ENCODE results near the gene FPR1.
"Not testable (repeated sequence)": the region's sequence is repeated elsewhere in the genome, so short reads cannot be mapped to it uniquely, and the experiment has no call there.

FPR1 gene

GRCh38 chr19:51779703-51780102, 28.0 kb upstream of the FPR1 start:
- no peak for DNase-seq (ENCODE audit: extremely low read depth, low read depth)
- no peak for TF ChIP-seq CTCF (IDR thresholded peaks at IDR 0.05; ENCODE audit: low read depth, low read length)

GRCh38 chr19:51779181-51779580, 27.5 kb upstream of the FPR1 start:
- no peak for DNase-seq (ENCODE audit: extremely low read depth, low read depth)
- no peak for TF ChIP-seq CTCF (IDR thresholded peaks at IDR 0.05; ENCODE audit: low read depth, low read length)

GRCh38 chr19:51777570-51778462, 26.1 kb upstream of the FPR1 start:
- peak; percentile 68 for DNase-seq (ENCODE audit: extremely low read depth, low read depth)
- TF ChIP-seq CTCF (IDR thresholded peaks at IDR 0.05; ENCODE audit: low read depth, low read length): peak; percentile 73

GRCh38 chr19:51776561-51776960, 24.9 kb upstream of the FPR1 start:
- not testable (repeated sequence) for DNase-seq (ENCODE audit: extremely low read depth, low read depth)

GRCh38 chr19:51772977-51773376, 21.3 kb upstream of the FPR1 start:
- no peak for DNase-seq (ENCODE audit: extremely low read depth, low read depth)
- no peak for TF ChIP-seq CTCF (IDR thresholded peaks at IDR 0.05; ENCODE audit: low read depth, low read length)

- DNase-seq (ENCODE audit: extremely low read depth, low read depth): no peak
- TF ChIP-seq CTCF (IDR thresholded peaks at IDR 0.05; ENCODE audit: low read depth, low read length): no peak
Observed at GRCh38 chr19:51771376-51772130, 19.9 kb upstream of the FPR1 start.

GRCh38 chr19:51766461-51766860, 14.8 kb upstream of the FPR1 start:
- TF ChIP-seq CTCF (IDR thresholded peaks at IDR 0.05; ENCODE audit: low read depth, low read length): no peak
- no peak for DNase-seq (ENCODE audit: extremely low read depth, low read depth)

Data from AG09319 (cell line).